Body of pancreas (tissue), 4 donors: ENCODE data around the gene SEMA4D.

ENCODE experiments used
- POLR2A ChIP-seq, 3 donors: fragments of 450-650 bp; IDR thresholded peaks; one replicate each; pipeline ENCODE4 v1.6.1; 2016; ENCODE audit warnings: antibody characterized with exemption in 3 of 3, mild to moderate bottlenecking in 2 of 3
- TF ChIP-seq, protein P1 (sequence below), 7 experiments: fragments of 450-650 bp in 4 of 7; fragments of 200-600 bp in 3 of 7; sonication (generic) in 3 of 7; IDR thresholded peaks; one replicate each; pipeline ENCODE4 v1.5.1; 2016 to 2019; ENCODE audit warnings: antibody characterized with exemption in 7 of 7

DNA sequence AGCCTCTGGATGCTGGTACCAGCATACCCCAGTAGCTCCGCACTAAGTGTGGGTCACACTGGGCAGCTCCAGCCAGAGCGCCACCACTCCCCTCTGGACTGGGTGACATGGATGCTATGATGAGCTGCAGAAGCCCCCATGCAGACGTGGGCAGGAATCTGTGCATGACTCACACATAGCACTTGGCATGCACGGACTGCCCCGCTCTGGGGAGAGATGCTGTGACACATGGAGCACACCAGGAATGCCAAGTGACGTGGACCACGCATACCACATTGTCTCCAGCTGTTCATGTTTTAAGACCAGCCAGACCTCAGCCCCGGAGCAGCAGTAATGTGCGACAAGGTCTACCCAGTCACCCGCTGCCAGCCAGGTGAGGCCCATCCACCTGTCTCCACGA is 64.1 kb downstream of the SEMA4D start:
- no peak for TF ChIP-seq POLR2A (IDR thresholded peaks at IDR 0.05)
- TF ChIP-seq, protein P1, sequence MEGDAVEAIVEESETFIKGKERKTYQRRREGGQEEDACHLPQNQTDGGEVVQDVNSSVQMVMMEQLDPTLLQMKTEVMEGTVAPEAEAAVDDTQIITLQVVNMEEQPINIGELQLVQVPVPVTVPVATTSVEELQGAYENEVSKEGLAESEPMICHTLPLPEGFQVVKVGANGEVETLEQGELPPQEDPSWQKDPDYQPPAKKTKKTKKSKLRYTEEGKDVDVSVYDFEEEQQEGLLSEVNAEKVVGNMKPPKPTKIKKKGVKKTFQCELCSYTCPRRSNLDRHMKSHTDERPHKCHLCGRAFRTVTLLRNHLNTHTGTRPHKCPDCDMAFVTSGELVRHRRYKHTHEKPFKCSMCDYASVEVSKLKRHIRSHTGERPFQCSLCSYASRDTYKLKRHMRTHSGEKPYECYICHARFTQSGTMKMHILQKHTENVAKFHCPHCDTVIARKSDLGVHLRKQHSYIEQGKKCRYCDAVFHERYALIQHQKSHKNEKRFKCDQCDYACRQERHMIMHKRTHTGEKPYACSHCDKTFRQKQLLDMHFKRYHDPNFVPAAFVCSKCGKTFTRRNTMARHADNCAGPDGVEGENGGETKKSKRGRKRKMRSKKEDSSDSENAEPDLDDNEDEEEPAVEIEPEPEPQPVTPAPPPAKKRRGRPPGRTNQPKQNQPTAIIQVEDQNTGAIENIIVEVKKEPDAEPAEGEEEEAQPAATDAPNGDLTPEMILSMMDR (IDR thresholded peaks at IDR 0.05): no peak
